Stromal cell of bone marrow (primary cell): ENCODE measurements around the gene ILKAP.

Source experiments
- DNase-seq: peaks from one replicate; pipeline ENCODE4 v3.0.0-alpha.2; 2012; ENCODE audit warnings: low read depth

Gene ILKAP

DNA sequence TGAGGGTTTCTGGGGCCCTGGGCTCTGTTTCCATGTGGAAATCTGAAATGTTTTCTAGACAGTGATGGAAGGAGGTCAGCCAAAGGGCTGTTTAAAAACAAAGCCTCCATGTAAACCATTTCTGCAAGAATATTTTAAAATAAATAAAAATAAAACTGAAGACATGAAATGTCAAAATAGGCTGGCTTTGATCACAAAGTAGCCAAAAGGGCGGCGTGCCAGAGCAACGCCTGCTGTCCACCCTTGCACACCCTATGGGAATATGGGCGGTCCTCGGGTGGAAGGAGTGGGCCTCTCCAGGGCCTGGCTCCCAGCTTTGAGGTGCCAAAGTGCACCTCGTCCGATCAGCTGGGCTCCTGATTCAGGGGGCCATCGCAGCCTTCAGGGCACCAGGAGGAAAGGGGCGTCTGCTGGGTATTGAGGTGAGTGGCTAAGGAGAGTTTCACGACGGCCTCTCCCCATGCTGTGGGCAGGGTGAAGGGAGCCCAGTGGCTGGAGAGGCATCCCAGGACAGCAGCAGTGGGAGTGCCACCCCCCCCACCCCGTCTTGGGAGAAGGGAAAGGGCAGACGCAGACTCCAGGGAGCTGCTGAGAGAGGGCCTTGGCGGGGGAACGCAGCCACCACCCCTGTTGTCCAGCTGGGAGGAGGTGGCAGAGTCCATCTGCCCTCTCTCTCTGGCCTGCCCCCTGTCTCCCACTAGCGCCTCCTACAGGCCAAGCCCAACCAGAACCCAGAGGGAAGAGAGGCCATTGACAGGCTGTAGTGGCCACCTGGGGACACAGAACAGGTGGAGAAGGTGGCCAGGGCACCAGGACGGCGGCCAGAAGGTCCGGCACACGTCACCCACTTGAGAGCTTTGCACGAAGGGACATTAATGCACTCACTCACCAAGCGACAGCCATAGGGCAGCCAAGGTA lies 50.5 kb downstream of the ILKAP start:
- no peak for DNase-seq

DNA sequence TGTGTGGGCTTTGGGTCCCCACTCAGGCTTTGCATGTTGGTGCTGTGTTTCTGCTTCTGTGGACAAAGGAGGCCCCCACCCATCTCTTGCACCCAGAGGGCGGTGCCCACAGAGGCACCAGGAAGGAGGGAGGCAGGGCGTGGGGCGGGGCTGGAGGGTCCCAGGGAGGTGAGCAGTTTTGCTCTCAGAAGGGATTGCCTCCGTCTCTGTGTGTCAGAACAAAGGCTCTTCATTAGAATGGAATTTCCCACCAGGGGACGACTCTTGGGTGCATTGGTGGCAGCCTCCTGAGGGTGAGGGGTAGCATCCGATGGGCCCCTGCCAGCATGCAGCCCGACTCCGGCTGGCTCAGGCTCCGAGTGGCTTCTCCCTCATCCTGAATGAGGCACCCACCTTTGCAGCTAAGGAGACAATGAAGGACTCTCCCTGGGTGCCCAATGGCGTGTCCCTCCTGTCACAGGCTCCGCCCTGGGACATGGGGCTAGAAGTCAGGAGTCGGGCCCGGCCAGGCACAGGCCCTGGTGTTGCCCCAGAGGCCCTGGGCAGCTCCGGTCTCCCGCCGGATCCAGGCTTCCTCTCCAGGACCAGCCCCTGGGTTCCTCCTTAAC lies 51.8 kb downstream of the ILKAP start:
- DNase-seq = no peak

DNA sequence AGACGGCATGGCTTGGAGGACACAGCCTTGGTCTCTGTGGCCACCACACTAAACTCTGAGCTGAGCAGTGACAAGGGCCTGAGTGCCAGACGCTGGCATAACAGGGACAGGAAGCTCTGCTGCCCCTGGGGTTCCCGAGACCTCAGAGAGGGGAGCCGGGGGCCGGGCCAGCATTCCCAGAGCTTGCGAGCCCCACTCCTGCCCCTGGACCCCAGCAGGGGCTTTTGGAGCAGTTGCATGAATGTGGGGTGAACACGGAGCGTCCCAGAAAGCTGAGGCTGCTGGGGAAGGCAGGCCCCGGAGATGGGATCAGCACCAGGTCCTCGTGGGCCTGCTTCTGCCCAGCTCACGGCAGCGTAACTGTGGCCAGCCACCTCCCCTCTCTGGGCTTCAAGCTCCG lies 52.3 kb downstream of the ILKAP start:
- DNase-seq = no peak

DNA sequence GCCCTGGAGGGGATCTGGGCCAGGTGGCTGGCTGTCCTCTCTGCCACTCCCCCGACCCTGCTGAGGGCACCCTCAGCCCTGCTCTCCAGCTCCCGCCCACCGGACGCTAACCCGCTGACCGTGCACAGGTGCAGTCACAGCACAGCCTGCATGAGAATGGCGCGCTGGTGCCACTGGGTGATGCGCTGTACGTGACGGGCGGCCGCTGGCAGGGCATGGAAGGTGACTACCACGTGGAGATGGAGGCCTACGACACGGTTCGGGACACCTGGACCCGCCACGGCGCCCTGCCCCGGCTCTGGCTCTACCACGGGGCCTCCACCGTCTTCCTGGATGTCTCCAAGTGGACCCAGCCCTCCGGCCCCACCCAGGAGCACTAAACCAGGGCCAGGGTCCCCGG lies 52.8 kb downstream of the ILKAP start:
- DNase-seq = no peak

DNA sequence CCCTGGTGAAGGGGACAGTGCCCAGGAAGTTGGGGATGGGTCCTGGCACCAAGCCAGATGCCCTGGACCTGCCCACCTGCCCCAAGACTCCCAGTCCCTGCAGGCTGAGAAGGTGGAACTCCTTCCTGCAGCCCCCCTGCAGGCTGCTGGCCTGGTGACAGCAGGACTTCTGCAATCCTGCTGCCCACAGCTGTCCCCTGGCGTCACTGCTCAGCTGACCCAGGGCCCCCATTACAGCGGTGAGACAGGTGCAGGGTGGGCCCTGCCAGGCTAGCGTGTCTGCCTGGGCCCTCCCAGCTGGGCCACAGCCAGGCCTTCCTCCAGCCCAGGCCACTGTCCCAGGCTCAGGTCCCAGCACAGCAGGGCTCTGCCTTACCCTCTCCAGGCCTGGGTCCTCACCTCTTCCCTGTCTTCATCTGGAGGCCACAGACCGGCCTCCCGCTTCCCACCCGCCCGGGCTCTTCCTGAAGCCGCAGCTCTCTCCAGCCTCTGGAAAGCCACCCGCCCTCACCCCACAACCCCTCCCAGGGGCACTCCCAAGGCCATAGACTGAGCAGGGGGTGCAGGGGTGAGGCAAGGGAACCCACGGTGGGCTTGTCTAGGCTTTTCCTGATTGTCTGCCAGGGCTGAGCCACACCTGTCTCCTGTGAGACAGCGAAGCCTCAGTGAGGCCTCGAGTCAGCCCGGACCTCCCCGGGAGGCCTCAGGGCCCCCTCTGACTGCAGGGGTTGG lies 53.5 kb downstream of the ILKAP start:
- DNase-seq = no peak

DNA sequence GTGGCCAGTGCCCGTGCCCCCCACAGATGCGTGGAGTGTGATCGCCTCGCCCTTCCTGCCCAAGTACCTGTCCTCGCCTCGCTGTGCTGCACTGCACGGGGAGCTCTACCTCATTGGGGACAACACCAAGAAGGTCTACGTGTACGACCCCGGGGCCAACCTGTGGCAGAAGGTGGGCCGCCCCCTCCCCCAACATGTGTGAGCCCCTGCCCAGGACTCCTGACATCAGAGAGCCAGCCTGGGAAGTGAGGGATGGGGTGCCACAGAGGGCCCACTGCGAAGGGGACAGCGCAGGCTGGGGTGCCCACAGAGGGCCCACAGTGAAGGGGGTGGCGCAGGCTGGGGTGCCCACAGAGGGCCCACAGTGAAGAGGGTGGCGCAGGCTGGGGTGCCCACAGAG lies 54.5 kb downstream of the ILKAP start:
- DNase-seq = no peak

DNA sequence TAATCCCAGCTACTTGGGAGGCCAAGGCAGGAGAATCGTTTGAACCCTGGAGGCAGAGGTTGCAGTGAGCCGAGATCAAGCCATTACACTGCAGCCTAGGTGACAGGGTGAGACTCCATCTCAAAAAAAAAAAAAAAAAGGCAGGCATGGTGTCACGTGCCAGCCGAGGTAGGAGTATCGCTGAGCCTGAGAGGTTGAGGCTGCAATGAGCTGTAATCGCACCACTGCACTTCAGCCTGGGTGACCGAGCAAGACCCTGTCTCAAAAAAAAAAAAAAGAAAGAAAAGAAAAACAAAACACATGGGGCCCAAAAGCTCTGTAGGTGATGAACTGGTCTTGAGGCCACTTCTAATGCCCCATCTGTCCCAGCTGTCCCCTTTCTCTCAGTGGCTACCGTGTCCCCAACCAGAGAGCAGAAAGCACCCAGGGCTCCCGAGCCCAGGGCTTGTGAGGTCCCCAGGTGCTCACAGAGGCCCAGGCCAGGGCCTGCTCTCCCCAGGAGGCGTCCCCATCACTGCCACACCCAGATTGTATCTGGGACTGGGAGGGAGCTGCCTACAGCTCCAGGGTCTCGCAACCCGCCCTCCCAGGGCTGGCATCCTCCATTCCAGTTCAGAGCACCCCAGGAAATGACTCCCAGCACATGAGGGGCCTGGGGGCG lies 56.5 kb downstream of the ILKAP start:
- no peak for DNase-seq

DNA sequence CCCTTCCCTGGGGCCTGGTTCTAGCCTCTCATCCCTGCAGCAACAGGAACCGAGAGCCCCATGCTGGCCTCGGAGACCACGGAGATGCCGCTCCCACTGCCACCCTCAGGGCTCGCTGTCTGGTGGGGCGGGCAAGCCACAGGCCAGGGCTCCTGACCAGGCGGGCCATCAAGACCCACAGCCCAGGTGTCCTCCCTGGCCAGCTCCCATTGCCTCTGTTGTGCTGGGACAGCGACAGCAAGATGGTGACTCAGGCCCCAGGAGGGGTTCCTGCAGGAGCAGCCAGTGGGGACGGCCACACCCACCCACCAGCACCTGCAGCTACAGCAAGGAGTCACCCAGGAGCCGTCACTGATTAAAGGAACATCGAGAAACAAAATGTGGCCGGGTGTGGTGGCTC lies 57.6 kb downstream of the ILKAP start:
- DNase-seq = no peak

DNA sequence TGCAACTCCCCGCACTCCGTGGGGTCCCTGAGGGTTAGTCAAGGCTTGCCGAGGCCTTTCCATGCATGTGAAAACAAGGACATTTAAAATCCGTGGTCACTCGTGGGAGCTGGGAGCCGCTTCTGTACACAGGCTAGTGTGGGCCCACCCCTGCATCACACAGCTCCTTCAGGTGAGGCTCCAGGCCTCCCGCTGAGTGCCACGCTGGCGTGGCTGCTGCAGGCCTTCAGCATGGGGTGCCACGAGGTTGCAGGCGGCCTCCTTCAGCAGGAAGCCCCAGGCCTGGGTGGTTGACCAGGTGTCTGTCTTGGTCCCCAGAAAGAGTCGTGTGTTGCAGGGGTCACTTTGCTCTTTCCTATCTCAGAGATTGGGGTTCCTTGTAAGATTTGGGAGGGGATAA lies 58.4 kb downstream of the ILKAP start:
- no peak for DNase-seq

DNA sequence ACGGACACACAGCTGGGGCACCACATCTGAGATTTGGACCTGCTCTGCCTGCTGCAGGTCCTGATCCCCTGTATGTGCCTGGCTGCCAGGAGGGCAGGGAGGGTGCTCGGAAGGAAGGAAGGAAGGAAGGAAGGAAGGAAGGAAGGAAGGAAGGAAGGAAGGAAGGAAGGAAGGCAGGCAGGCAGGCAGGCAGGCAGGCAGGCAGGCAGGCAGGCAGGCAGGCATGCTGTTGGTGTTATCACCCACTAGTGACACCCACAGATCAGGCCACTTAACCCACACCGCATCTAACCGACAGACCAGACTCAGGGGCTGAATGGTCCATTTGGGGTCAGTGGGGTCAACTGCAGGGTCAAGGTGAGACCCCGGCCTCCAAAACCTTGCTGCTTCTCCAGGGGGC lies 59.2 kb downstream of the ILKAP start:
- DNase-seq = no peak

DNA sequence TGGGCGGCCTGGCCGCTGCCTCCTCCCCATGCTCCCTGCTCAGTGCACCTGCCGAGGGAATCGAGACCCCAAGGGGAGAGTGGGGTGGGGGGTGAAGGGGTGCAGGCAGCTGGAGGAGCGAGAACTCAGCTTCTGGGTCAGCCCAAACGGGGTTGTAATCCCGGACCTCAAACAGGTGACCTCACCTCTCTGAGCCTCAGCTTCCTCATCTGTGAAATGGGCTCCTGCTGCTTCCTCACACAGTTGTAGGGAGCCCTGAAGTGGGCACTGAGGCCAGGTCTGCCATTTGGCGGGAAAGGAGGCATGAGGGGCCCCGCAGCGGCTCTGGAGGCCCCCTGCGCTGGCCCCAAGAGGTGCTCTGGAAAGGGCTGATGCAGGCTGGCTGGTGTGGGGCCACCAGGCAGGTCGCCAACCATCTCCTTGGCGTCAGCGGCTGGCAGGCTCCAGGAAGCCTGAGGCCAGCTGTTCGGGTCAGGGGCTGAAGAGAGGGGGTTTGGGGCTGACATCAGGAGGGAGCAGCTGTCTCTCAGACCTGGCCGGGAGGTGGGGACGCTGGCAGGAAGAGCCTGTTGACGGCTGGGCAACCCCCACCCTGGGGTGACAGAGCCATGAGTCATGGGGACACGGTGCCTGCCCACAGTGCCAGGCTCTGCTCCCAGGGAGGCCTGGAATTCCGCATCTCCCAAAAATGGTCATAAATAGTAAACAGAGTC lies 60.1 kb downstream of the ILKAP start:
- DNase-seq = no peak

DNA sequence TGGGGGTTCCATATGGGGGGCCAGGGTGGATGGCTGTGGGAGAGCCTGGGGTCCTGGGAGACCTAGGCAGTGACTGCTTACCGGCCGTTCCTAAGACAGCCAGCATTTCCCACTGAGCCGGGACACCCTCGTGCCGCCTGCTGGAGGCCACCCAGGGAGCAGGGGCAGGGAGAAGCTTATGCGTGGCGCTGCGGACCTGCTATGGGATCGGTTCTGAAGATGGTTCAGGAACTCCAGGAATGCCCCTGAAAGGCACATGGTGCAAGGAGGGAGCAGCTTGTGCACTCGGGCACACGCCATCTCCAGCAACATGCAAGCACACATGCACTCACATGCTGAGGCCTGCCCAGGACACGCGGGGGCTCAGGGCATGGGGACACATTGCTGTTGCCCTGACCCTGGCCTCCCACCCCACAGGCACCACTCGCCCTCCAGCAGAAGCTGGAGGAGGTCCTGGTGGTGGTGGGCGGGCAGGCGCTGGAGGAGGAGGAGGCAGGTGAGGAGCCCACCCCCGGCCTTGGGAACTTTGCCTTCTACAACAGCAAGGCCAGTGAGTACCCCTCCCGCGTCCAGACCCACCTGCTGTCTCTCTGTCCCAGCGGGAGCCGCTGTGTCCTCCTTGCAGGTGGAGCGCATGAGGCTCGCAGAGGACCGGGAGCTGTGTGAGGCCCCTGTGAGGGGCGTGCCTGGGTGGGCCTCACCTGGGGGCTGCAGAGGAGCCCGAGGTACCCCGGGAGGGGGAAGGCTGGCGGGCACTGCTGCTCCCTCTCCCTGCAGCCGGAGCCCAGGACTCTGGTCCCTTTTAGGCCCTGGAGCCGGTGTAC lies 60.9 kb downstream of the ILKAP start:
- no peak for DNase-seq

DNA sequence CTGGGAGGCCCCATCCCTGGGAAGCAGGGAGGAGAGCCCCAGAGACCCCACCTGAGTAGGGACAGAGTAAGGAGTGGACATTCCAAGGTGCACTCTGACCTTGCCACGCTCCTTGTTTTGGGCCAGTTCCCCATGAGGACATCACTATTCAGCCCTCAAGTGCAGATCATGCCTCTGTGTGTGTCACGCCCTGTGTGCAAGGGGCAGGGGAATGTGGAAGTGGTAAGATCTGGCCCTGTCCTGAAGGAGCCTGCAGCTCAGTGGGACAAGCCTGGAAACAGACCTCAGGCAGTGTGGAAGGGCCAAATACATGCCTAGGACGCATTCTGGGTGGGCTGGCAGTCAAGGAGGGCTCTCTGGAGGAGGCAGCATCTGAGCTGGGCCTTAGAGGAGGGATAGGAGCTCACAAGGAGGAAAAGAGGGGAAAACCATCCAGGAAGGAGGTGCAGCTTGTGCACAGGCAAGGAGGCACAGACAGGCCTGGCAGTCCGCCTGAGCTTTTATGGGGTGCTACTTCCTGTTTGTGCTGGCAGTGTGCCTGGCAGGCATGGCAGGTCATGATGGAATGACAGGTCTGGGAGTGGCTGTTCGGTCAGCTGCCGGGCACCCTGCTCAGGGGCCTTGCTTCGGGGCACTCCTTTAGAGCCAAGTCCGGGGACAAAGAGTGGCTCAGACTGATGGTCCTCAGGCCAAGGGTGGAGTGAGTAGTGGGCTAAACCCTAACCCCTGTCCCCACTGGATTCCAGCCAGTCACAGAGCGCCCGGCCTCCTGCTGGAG lies 61.8 kb downstream of the ILKAP start:
- DNase-seq = no peak

DNA sequence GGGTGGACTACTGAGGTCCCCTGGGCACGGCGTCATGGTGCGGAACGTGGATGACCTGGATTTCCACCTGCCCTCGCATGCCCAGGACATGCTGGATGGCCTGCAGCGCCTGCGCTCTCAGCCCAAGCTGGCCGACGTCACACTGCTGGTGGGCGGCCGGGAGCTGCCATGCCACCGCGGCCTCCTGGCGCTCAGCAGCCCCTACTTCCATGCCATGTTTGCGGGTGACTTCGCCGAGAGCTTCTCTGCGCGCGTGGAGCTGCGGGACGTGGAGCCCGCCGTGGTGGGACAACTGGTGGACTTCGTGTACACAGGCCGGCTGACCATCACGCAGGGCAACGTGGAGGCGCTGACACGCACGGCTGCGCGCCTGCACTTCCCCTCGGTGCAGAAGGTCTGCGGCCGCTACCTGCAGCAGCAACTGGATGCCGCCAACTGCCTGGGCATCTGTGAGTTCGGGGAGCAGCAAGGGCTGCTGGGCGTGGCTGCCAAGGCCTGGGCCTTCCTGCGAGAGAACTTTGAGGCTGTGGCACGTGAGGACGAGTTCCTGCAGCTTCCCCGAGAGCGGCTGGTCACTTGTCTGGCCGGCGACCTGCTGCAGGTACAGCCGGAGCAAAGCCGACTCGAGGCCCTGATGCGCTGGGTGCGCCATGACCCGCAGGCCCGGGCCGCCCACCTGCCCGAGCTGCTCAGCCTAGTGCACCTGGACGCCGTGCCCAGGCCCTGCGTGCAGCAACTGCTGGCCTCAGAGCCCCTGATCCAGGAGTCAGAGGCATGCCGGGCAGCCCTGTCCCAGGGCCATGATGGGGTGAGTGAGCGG lies 62.6 kb downstream of the ILKAP start:
- no peak for DNase-seq

DNA sequence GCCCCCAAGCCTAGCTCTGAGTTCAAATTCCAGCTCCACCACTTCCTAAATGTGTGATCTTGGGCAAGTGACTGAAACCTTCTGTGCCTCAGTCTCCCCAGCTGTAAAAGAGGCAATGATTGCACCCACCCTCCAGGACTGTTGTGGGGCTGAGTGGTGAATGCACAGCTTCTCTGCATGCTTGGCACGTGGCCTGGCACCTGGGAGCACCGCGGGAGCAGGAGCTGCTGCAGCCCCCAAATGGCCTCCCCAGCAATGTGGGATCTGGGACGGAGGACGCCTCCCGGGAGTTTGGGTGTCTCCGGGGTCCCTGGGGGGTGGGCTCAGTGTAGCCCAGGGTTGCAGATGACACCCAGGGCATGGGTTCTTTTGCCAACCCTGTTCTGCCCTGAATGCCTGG lies 63.5 kb downstream of the ILKAP start:
- no peak for DNase-seq

DNA sequence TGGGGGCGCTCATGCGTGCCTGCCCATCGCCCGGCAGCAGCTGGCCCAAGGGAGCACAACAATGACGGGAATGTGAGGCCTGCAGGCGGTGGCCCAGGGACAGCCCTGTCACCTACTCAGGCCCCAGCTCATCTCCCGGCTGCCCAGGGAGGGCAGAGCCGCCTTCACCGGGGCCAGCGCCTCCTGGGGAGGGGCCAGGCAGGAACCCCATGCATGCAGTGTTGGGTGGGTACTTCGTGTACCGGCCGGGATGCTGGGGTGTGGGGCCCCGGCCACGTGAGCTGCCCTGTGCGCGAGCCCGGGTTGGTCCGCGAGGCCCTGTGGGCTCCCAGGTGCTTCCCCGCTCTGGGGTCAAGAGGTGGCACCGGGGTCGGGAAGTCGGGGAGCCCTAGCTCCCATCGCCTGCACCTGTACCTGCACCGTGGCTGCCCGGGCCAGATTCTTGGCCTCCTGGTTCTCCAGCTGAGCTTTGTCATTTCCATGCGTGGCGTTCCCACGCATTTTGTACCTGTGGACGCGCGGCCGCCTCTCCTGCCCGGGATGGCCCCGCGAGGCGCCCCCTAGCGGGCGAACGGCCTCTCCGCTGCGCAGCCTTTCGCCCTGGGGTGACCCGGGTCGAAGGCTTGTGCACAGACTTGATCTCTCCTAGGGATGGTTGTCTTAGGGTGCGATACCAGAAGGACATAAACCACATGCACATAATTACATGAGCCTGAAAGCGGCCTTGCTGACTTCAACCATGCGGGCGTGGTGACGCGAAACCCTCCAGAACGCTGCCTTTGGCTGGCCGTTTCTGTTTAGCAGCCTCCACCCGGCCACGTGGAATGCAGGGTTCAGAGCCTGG lies 64.1 kb downstream of the ILKAP start:
- no peak for DNase-seq

DNA sequence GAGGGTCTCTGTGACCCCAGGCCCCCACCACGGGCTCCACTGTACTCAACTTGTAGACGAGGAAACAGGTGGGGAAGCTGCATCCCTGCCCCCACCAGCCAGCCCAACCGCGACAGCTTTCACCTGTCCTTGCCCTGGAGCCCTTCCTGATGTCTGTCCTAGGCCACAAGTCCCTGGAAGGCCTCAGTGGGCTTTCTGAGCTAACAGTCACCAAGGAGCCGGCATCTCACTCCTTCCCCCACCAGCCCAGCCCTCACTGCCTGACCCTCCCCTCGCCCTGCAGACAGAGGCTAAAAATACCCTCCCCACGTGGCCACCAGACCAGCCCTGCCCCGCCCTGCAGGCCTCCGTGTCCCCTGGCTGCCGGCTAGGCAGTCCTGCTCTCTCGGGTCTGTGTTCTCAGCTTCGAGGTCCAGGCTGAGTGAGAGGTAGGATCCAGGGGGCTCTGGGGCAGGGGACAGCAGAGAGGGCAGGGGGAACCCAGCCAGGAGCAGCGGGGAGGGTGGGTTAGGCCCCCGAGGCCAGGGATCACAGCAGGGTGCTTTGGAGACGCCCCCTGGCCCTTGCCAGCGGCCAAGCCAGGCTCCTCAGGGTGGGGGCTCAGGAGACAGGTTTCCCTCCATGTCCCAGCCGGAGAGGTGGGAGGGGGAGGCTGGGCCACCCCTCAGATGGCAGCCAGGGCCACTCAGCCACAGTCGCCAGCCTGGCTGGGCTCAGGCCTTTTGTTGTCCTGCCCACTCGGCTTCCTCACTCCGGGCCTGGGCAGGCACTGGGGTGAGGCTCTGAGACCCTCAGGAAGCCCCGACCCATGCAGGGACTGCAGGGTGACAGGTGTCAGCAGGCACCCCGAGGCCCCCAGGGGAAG lies 64.9 kb downstream of the ILKAP start, which contains the start of gene KLHL30:
Gene KLHL30 (plus strand): TSS at position 338 of the 865 bp plus-strand sequence. CDS start 2,087 bp downstream, outside the sequence.
- no peak for DNase-seq
